Testis (tissue), 3 donors: ENCODE data around the gene TMEM273. TPM values are rescaled to one million over a fixed set of nuclear protein-coding genes. Genes with fewer than 3 reads are reported as not detected.

Experiments
- DNase-seq: peaks from one replicate; pipeline ENCODE4 v3.0.0-alpha.2; 2019
- H3K27ac ChIP-seq, 2 donors: fragments of 200-600 bp; sonication (generic); one replicate each; pipeline ENCODE4 v1.5.1; 2019
- H3K27me3 ChIP-seq: fragments of 200-600 bp; sonication (generic); one replicate; pipeline ENCODE4 v1.5.1; 2019
- H3K36me3 ChIP-seq: fragments of 200-600 bp; sonication (generic); one replicate; pipeline ENCODE4 v1.5.1; 2017; ENCODE audit warnings: low read depth; ENCODE audit errors: missing control alignments
- H3K4me1 ChIP-seq: fragments of 200-600 bp; sonication (generic); one replicate; pipeline ENCODE4 v1.5.1; 2019
- H3K4me3 ChIP-seq, 2 donors: fragments of 200-600 bp; sonication (generic); one replicate each; pipeline ENCODE4 v1.5.1; 2017 to 2019
- H3K9me3 ChIP-seq: fragments of 200-600 bp; sonication (generic); one replicate; pipeline ENCODE4 v1.5.1; 2017
- POLR2A ChIP-seq: fragments of 450-650 bp; IDR thresholded peaks from one replicate; pipeline ENCODE4 v1.6.1; 2017; ENCODE audit warnings: antibody characterized with exemption, mild to moderate bottlenecking, moderate library complexity
- WGBS, 2 donors: methylation state at CpG; one replicate each; pipeline ENCODE4 v1.1.5; 2018; 5-methylcytosine and 5-hydroxymethylcytosine counted together
- intact Hi-C: fragments of 100-400 bp; cut with DNase I; formaldehyde crosslinking; loops from one replicate; pipeline ENCODE4 v1.15.1; 2023; ENCODE audit warnings: low total_unique reads
- polyA plus RNA-seq: library from polyadenylated mRNA; stranded (reverse); fragments of 350-450 nt; fragmentation: Illumina TruSeq; extraction: RNeasy Lipid Tissue Mini Kit (QIAGEN cat#74804); gene quantifications from one replicate; pipeline ENCODE4 v1.2.3, GENCODE V29; 2014; ENCODE audit warnings: low read depth, low replicate concordance; ENCODE audit not compliant: insufficient read depth
- total RNA-seq, 2 donors: library from RNA; depleted of rRNA; stranded (reverse); fragments of >200 nt; gene quantifications; one replicate each; pipeline ENCODE4 v1.2.3, GENCODE V29; 2016
- TF ChIP-seq, protein P1 (sequence below), 3 experiments: fragments of 450-650 bp in 2 of 3; fragments of 200-600 bp in 1 of 3; sonication (generic) in 1 of 3; IDR thresholded peaks; one replicate each; pipeline ENCODE4 v1.5.1; 2016 to 2019; ENCODE audit warnings: antibody characterized with exemption in 3 of 3, mild to moderate bottlenecking in 2 of 3, moderate library complexity in 1 of 3

Gene TMEM273
- total and polyA plus RNA-seq, 3 donors from 2014 or later: 4.5 to 8.2 (median 5.3) TPM

DNA sequence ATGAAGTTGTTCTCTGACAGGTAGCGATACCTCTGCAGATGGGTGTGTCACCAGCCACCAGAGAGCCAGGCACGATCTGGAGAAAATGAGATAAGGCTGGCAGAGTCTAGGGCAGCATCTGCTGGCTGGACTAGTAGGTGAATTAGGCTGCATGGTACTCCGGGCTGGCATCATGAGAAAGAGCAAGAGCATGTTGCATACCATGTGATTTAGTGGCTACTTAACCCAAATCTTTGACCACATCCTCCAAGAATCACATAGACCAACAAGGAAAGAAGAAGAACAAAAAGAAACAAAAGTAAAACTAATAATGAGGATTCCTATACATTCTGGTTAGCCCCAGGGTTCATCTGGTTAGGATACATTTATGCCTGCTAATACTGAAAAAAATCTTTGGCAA, 31.0 kb downstream of the TMEM273 start:
- TF ChIP-seq, protein P1, sequence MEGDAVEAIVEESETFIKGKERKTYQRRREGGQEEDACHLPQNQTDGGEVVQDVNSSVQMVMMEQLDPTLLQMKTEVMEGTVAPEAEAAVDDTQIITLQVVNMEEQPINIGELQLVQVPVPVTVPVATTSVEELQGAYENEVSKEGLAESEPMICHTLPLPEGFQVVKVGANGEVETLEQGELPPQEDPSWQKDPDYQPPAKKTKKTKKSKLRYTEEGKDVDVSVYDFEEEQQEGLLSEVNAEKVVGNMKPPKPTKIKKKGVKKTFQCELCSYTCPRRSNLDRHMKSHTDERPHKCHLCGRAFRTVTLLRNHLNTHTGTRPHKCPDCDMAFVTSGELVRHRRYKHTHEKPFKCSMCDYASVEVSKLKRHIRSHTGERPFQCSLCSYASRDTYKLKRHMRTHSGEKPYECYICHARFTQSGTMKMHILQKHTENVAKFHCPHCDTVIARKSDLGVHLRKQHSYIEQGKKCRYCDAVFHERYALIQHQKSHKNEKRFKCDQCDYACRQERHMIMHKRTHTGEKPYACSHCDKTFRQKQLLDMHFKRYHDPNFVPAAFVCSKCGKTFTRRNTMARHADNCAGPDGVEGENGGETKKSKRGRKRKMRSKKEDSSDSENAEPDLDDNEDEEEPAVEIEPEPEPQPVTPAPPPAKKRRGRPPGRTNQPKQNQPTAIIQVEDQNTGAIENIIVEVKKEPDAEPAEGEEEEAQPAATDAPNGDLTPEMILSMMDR (IDR thresholded peaks at IDR 0.05): no peak
- no peak for TF ChIP-seq POLR2A
- Histone ChIP-seq H3K27me3 (no peaks in the 10 kb centered on the region), H3K9me3 (no peaks in the 10 kb centered on the region), H3K4me1 (no peaks in the 10 kb centered on the region), H3K27ac (no peak overlapping the region), H3K4me3 (no peak overlapping the region), H3K36me3 (no peaks in the 10 kb centered on the region)
- 98 to 100% methylated on average over 2 to 3 of the region's 3 CpGs for WGBS, 2 donors
- intact Hi-C loops: no loop called here
- DNase-seq: no peak

DNA sequence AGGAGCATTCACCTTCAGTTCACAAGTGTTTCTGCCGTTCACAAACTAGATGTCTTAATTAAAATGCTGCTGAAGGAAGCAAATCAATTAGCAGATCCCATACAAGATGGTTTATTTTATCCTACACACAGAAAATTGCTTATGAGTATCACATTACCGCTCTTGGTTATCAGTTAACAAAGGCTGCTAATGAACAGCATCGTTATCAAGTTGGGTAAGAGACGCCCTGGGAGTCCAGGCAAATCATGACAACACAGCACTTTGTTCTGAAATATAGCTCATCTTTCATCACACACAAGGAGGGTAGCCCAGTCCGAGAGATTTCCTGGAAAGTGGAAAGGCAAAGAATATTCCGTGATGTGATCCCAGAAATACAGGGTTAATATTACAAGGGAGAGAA, 33.5 kb downstream of the TMEM273 start:
- intact Hi-C loops: no loop called here
- Histone ChIP-seq H3K27ac (no peak overlapping the region), H3K4me1 (no peaks in the 10 kb centered on the region), H3K36me3 (no peaks in the 10 kb centered on the region), H3K9me3 (no peaks in the 10 kb centered on the region), H3K4me3 (no peak overlapping the region), H3K27me3 (no peaks in the 10 kb centered on the region)
- TF ChIP-seq, protein P1 (IDR thresholded peaks at IDR 0.05): no peak
- TF ChIP-seq POLR2A: no peak
- 67 to 84% methylated on average over 6 of the region's 6 CpGs for WGBS, 2 donors
- no peak for DNase-seq

DNA sequence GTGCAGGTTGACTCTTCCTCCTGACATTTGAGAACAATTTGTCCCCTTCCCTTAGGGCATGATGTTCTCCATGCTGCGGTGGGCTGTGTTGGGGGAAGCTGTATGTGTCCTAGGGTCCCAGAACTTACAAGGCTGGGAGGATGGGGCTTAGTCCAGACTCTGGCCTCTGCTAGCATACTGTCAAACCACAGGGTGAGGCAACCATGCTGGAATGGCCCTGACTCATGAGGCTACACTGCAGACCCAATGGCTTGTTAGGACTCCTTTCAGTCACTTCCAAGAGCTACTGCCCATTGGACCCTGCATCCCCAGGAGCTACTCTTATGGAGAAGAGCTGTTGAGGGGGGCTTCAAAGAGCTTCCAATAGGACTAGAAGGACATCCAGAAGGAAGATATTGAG, 34.2 kb downstream of the TMEM273 start:
- intact Hi-C loops: no loop called here
- no peak for DNase-seq
- no peaks in the 10 kb centered on the region for H3K36me3 ChIP-seq
- no peak overlapping the region for H3K4me3 ChIP-seq
- no peak overlapping the region for H3K27ac ChIP-seq
- WGBS, 2 donors: 90 to 100% methylated on average over 1 of the region's 1 CpG
- H3K4me1 ChIP-seq: no peaks in the 10 kb centered on the region
- H3K27me3 ChIP-seq: no peaks in the 10 kb centered on the region
- no peaks in the 10 kb centered on the region for H3K9me3 ChIP-seq
- TF ChIP-seq, protein P1 (IDR thresholded peaks at IDR 0.05): no peak
- TF ChIP-seq POLR2A: no peak

DNA sequence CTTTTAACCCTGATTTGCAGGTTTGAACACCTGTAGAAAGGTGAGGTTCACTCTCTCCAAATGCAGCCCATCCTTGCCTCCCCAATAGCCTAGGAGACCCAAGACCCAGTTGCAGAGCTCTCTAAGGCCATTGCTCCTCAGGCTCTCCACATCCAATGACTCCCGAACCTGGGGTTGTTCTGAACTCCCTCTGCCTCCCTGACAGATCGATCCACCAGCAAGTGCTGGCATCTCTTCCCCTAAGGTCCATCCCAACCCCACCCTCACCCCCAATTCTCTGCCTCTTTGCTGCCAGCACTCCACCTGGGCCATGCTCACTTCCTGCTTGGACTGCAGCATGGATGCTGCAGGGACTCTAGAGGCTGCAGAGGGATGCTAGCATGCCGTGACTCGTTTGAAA, 35.1 kb downstream of the TMEM273 start:
- intact Hi-C loops: no loop called here
- WGBS, 2 donors: 65 to 83% methylated on average over 4 of the region's 4 CpGs

DNA sequence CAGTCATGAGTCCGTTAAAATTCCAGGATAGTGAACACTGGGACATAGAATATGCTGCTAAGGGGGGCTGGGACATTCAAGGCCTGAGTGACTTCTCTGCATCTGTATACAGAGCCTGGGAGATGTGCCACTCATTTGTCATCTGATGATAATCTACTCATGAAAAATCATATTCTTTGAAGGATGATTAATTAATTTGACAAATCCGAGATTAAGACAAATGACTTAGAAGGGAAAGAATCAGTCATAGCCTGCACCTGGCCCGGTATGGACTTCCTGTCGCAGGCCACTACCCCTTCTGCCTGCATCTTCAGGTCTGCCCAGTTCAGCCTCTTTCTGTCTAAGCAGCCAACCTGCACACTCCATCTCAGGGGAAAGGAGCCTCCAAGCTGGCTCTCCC, 35.5 kb downstream of the TMEM273 start:
- 92 to 94% methylated on average over 4 of the region's 4 CpGs for WGBS, 2 donors
- TF ChIP-seq, protein P1 (IDR thresholded peaks at IDR 0.05): no peak
- TF ChIP-seq POLR2A: no peak

More for the DNA sequence above, 35.1 kb downstream of the TMEM273 start:
- no peak for TF ChIP-seq POLR2A
- TF ChIP-seq, protein P1 (IDR thresholded peaks at IDR 0.05): no peak
- H3K4me3 ChIP-seq: no peak overlapping the region
- H3K9me3 ChIP-seq: no peaks in the 10 kb centered on the region
- no peaks in the 10 kb centered on the region for H3K27me3 ChIP-seq
- H3K27ac ChIP-seq: no peak overlapping the region
- no peaks in the 10 kb centered on the region for H3K4me1 ChIP-seq
- H3K36me3 ChIP-seq: no peaks in the 10 kb centered on the region
- no peak for DNase-seq

More for the DNA sequence above, 35.5 kb downstream of the TMEM273 start:
- no peaks in the 10 kb centered on the region for H3K4me1 ChIP-seq
- intact Hi-C loops: no loop called here
- H3K4me3 ChIP-seq: no peak overlapping the region
- H3K9me3 ChIP-seq: no peaks in the 10 kb centered on the region
- no peak for DNase-seq
- H3K27ac ChIP-seq: no peak overlapping the region
- H3K27me3 ChIP-seq: no peaks in the 10 kb centered on the region
- H3K36me3 ChIP-seq: no peaks in the 10 kb centered on the region
